Measurements from ENCODE around the gene TBC1D4.
"Not testable (repeated sequence)": the region's sequence is repeated elsewhere in the genome, so short reads cannot be mapped to it uniquely, and the experiment has no call there.

DNA sequence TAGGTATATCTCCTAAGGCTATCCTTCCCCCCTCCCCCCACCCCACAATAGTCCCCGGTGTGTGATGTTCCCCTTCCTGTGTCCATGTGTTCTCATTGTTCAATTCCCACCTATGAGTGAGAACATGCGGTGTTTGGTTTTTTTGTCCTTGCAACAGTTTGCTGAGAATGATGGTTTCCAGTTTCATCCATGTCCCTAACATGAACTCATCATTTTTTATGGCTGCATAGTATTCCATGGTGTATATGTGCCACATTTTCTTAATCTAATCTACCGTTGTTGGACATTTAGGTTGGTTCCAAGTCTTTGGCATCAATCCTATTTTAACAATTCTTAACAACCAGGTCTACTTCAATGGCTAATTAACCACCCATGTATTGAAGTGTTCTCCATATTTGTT lies 130.4 kb downstream of the TBC1D4 start:
- not testable (repeated sequence) for TF ChIP-seq GATA1 (IDR thresholded peaks at IDR 0.05; ENCODE audit: low read depth, low read length); POLR2A (IDR thresholded peaks at IDR 0.05; ENCODE audit: low read length)

All from erythroblast (primary cell).